HK-2 (cell line): ENCODE measurements around the gene NDUFAF3.

Experiments used
- DNase-seq: peaks from one replicate; pipeline ENCODE4 v3.0.0-alpha.2; 2018; ENCODE audit not compliant: unreplicated experiment

Gene NDUFAF3

GRCh38 chr3:49054344-49054862, 32.5 kb downstream of the NDUFAF3 start:
- no peak for DNase-seq

- no peak for DNase-seq
These were observed 35.3 kb downstream of the NDUFAF3 start for GRCh38 chr3:49057268-49057667.

DNA sequence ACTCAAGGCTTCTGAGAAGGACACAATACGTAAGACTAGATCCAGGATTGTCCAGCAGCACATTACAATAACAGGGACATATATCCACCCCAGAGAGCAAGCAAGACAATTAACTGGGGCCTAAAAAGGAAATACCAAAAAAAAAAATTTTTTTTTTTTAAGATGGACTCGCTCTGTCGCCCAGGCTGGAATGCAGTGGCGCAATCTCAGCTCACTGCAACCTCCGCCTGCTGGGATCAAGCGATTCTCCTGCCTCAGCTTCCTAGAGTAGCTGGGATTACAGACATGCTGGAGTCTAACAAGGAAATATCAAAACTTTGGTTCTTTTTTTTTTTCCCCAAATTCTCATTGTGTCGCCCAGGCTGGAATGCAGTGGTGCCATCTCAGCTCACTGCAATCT, 36.1 kb downstream of the NDUFAF3 start:
- DNase-seq, result no peak
